DOHH2 (cell line): ENCODE measurements around the gene CTIF.

ENCODE experiments used
- H3F3A ChIP-seq: fragments of 200-600 bp; sonication (generic), shearing (Covaris generic); 2 replicates; pipeline ENCODE4 v1.6.0; 2016; ENCODE audit warnings: antibody characterized with exemption, mild to moderate bottlenecking; ENCODE audit not compliant: control insufficient read depth, insufficient read depth
- H3K27ac ChIP-seq: fragments of 200-600 bp; sonication (generic); 2 replicates; pipeline ENCODE4 v1.5.1; 2014; ENCODE audit warnings: low read depth, mild to moderate bottlenecking, low read length, moderate library complexity
- H3K27me3 ChIP-seq: fragments of 200-600 bp; sonication (generic); 2 replicates; pipeline ENCODE4 v1.6.1; 2014; ENCODE audit warnings: mild to moderate bottlenecking, low read length, mixed read lengths; ENCODE audit not compliant: control insufficient read depth
- H3K36me3 ChIP-seq: fragments of 200-600 bp; sonication (generic); 2 replicates; pipeline ENCODE4 v1.6.1; 2014; ENCODE audit warnings: mild to moderate bottlenecking, low read length, moderate library complexity, mixed read lengths; ENCODE audit not compliant: control insufficient read depth
- H3K4me1 ChIP-seq: fragments of 200-600 bp; sonication (generic); 2 replicates; pipeline ENCODE4 v1.6.1; 2014; ENCODE audit warnings: mild to moderate bottlenecking, low read length, mixed read lengths; ENCODE audit not compliant: control insufficient read depth
- H3K4me2 ChIP-seq: fragments of 200-600 bp; sonication (generic); 2 replicates; pipeline ENCODE4 v1.6.0; 2014; ENCODE audit warnings: mild to moderate bottlenecking, low read length, moderate library complexity
- H3K4me3 ChIP-seq: fragments of 200-600 bp; sonication (generic); 2 replicates; pipeline ENCODE4 v1.5.1; 2014; ENCODE audit warnings: mild to moderate bottlenecking, low read length, mixed read lengths
- H3K79me2 ChIP-seq: fragments of 200-600 bp; sonication (generic); 2 replicates; pipeline ENCODE4 v1.6.1; 2014; ENCODE audit warnings: mild to moderate bottlenecking, low read length, mixed read lengths; ENCODE audit not compliant: control insufficient read depth
- H3K9me2 ChIP-seq: fragments of 200-600 bp; sonication (generic); replicated peaks from 2 replicates; pipeline ENCODE4 v1.6.1; 2014; ENCODE audit warnings: mild to moderate bottlenecking, low read length, mixed read lengths; ENCODE audit not compliant: control insufficient read depth
- H3K9me3 ChIP-seq: fragments of 200-600 bp; sonication (generic); 2 replicates; pipeline ENCODE4 v1.6.1; 2014; ENCODE audit warnings: antibody characterized with exemption, low read length, mixed read lengths; ENCODE audit not compliant: control insufficient read depth, insufficient read depth
- H4K20me1 ChIP-seq: fragments of 200-600 bp; sonication (generic); 2 replicates; pipeline ENCODE4 v1.6.0; 2014; ENCODE audit warnings: low read depth, mild to moderate bottlenecking, antibody characterized with exemption, low read length, moderate library complexity; ENCODE audit not compliant: control insufficient read depth, insufficient read depth
- CTCF ChIP-seq: fragments of 200-600 bp; sonication (generic); IDR thresholded peaks from one replicate; pipeline ENCODE4 v1.5.1; 2014; ENCODE audit warnings: antibody characterized with exemption, mild to moderate bottlenecking, low read depth, low read length; ENCODE audit not compliant: poor library complexity, severe bottlenecking
- EZH2phosphoT487 ChIP-seq: fragments of 200-600 bp; sonication (generic); IDR thresholded peaks from 2 replicates; pipeline ENCODE4 v1.6.1; 2017; ENCODE audit warnings: borderline replicate concordance, mild to moderate bottlenecking, antibody characterized with exemption, low read length, moderate library complexity, mixed read lengths

Gene CTIF

GRCh38 chr18:48629730-48630324 lies 91.0 kb downstream of the CTIF start:
- H3K27ac ChIP-seq: no peak overlapping the region
- no peaks in the 10 kb centered on the region for H3K9me3 ChIP-seq
- no peak overlapping the region for H3K4me2 ChIP-seq
- no peaks in the 10 kb centered on the region for H3F3A ChIP-seq
- H3K4me3 ChIP-seq: no peak overlapping the region
- H3K36me3 ChIP-seq: no peaks in the 10 kb centered on the region
- no peaks in the 10 kb centered on the region for H3K9me2 ChIP-seq
- TF ChIP-seq CTCF (no peak), EZH2phosphoT487 (no peak)
- no peaks in the 10 kb centered on the region for H4K20me1 ChIP-seq
- peaks cover 10% of the 10 kb centered on the region for H3K4me1 ChIP-seq
- H3K79me2 ChIP-seq: no peaks in the 10 kb centered on the region
- no peaks in the 10 kb centered on the region for H3K27me3 ChIP-seq

- H3K79me2 ChIP-seq: no peaks in the 10 kb centered on the region
- H3K9me2 ChIP-seq: no peaks in the 10 kb centered on the region
- H3K4me3 ChIP-seq: no peak overlapping the region
- no peak overlapping the region for H3K4me2 ChIP-seq
- no peak for TF ChIP-seq EZH2phosphoT487
- TF ChIP-seq CTCF: no peak
- no peak overlapping the region for H3K27ac ChIP-seq
- H3F3A ChIP-seq: no peaks in the 10 kb centered on the region
- H4K20me1 ChIP-seq: no peaks in the 10 kb centered on the region
- no peaks in the 10 kb centered on the region for H3K27me3 ChIP-seq
- no peaks in the 10 kb centered on the region for H3K36me3 ChIP-seq
- H3K4me1 ChIP-seq: peaks cover 9% of the 10 kb centered on the region
- no peaks in the 10 kb centered on the region for H3K9me3 ChIP-seq
Measured at GRCh38 chr18:48631851-48632250, 93.0 kb downstream of the CTIF start.

- Histone ChIP-seq H3K9me2 (no peaks in the 10 kb centered on the region), H3K79me2 (no peaks in the 10 kb centered on the region)
Measured at GRCh38 chr18:48632676-48633257, 93.9 kb downstream of the CTIF start.

More at GRCh38 chr18:48632676-48633257, 93.9 kb downstream of the CTIF start:
- peaks cover 9% of the 10 kb centered on the region for H3K4me1 ChIP-seq
- H3F3A ChIP-seq: no peaks in the 10 kb centered on the region
- no peak for TF ChIP-seq CTCF
- TF ChIP-seq EZH2phosphoT487: no peak
- H3K4me3 ChIP-seq: no peak overlapping the region
- H3K36me3 ChIP-seq: no peaks in the 10 kb centered on the region
- H3K4me2 ChIP-seq: no peak overlapping the region
- no peak overlapping the region for H3K27ac ChIP-seq
- H4K20me1 ChIP-seq: no peaks in the 10 kb centered on the region
- H3K9me3 ChIP-seq: no peaks in the 10 kb centered on the region
- no peaks in the 10 kb centered on the region for H3K27me3 ChIP-seq
